Stimulated activated CD8-positive, alpha-beta memory T cell treated with anti-CD3 and anti-CD28 coated beads, Interleukin-15, amount 100 ng/mL, for 48 hours (primary cell): ENCODE data around the gene NSRP1.
A peak's percentile ranks its signal among the peaks of the same experiment; 100 is the strongest.
"Not testable (repeated sequence)": the region's sequence is repeated elsewhere in the genome, so short reads cannot be mapped to it uniquely, and the experiment has no call there.

Experiments
- DNase-seq, 2 donors: peaks; one replicate each; pipeline ENCODE4 v3.0.0-alpha.2; 2020; ENCODE audit warnings: low read depth in 2 of 2

NSRP1 gene

DNA sequence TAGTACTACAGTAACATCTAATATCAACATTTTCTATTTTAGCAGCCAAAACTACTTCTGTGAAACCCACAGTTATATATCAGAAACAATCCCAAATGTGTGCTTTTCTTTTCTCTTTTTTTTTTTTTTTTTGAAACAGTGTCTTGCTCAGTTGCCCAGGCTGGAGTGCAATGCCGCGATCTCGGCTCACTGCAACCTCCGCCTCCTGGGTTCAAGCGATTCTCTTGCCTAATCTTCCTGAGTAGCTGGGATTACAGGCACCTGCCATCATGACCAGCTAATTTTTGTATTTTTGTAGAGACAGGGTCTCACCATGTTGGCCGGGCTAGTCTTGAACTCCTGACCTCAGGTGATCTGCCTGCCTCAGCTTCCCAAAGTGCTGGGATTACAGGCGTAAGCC, 2.0 kb downstream of the NSRP1 start:
- DNase-seq = not testable (repeated sequence)

DNA sequence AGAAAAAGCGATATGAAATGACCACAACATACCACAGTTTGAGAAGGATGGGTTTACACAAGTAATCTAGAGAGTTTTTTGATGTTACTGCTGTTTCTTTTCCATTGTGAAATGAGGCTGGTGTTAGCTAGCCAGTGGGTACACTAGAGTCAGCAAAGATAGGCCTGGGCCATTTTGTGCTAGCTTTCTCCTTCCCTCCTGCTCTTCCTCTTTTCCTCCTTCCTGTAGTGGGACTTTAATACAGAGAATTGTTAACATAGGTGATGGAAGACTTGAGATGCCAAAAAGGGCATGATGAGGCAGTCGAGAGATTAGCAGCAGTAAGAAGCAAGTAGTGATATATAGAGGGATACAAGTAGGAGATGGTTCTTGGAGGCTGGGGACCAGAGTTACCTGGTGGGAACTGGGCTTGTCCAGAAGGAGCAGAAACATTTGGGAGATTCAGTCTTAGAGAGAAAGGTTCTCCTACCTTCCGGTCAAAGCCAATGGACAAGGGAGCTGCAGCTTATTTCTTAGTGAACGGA, 7.7 kb downstream of the NSRP1 start:
- no peak for DNase-seq

DNA sequence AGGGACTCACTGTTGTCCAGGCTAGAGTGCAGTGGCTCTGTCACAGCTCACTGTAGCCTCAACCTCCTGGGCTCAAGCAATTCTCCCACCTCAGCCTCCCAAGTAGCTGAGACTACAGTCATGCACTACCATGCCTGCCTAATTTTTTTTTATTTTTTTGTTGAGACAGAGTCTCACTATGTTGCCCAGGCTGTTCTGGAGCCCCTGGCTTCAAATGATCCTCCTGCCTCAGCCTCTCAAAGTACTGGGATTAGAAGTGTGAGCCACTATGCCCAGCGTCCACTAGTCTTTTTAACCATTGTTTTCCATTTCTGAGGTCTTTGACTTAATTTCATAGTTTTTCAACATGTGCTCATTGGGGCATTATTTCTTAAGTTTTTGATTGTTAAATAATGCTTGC, 13.5 kb downstream of the NSRP1 start:
- DNase-seq = no peak

DNA sequence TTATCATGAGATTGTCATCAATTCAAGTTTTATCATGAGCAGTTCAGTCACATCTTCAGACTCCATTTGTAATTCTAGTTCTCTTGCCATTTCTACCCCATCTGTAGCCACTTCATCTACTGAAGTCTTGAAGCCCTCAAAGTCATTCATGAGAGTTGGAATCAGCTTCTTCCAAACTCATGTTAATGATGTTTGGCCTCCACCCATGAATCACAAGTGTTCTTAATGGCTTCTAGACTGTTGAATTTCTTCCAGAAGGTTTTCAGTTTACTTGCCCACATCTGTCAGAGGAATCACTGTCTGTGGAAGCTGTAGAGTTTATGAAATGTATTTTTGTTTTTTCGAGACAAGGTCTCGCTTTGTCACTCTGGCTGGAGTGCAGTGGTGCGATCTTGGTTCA, 16.0 kb downstream of the NSRP1 start:
- no peak for DNase-seq

DNA sequence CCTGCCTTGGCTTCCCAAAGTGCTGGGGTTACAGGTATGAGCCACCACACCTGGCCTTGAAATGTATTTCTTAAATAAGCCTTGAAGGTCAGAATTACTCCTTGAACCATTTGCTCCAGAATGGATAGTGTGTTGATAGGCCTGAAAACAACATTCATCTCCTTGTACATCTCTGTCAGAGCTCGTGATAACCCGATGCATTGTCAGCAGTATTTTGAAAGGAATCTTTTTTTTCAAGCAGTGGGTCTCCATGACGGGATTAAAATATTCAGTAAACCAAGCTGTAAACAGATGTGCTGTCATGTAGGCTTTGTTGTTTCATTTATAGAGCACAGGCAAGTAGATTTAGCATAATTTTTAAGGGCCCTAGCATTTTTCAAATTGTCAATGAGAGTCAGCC, 16.6 kb downstream of the NSRP1 start:
- no peak for DNase-seq

DNA sequence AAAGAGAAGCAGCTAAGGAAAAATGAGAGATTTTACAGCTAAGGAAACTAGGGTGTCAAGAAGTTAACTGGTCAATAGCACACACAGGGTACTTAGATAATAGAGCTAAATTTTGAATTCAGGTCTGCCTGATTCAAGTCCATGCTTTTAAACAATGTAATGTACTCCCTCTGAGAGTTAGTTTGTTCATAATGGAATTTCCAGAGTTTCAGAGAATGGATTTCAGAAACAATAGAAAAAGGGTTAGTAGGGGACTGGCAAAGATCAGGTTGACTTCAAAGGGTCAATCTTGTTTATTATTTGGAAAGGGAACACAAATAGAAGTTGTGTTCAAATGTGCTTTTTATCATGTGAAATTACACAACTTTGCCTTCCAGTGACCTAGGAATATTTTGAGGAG, 17.9 kb downstream of the NSRP1 start:
- DNase-seq = no peak

DNA sequence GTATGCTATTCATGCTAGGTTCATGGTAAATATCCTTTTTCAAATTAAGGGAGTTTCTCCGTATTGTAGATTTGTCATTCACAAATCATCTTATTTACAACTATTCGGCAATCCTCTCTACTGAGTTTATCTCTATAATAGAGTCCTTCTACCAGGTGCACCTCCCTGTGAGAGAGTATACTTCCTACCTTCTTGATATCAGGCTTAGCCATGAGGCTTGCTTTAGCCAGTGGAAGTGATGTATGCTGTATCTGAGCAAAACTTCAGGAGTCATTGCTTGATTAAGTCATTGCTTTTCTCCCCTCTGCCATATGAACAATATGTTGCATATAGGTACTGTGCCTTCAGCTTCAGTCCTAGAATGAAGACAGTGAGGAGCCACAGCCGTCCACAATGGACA, 20.5 kb downstream of the NSRP1 start:
- no peak for DNase-seq

DNA sequence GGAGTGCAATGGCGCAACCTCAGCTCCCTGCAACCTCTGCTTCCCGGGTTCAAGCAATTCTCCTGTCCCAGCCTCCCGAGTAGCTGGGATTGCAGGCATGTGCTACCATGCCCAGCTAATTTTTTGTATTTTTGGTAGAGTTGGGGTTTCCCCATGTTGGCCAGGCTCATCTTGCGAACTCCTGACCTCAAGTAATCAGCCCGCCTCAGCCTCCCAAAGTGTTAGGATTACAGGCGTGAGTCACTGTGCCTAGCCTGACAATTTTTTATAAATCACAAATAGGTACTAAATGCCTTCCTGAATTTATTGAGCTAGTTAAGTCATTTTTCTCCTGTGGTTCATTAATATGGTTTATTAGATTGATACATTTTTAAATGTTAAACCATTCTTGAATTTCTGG, 31.2 kb downstream of the NSRP1 start:
- not testable (repeated sequence) for DNase-seq

DNA sequence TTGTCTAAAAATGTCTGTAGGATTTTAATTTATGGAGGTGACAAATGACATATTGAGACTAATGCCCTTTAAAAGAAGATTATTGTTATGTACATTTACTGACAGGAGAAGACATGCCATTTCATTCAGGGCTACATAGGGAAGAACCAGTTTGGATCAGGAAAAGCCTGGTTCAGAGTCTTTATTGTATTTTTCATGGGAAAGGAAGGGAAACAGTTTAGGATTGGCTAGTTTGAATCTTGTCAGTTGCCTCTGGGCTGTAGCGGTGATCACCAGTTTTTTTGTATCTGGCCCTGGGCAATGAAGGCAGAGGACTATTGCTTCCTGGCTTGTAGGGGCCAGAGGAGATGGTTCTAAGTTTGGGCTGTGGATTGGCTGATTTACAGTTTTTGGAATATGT, 31.8 kb downstream of the NSRP1 start:
- no peak for DNase-seq

DNA sequence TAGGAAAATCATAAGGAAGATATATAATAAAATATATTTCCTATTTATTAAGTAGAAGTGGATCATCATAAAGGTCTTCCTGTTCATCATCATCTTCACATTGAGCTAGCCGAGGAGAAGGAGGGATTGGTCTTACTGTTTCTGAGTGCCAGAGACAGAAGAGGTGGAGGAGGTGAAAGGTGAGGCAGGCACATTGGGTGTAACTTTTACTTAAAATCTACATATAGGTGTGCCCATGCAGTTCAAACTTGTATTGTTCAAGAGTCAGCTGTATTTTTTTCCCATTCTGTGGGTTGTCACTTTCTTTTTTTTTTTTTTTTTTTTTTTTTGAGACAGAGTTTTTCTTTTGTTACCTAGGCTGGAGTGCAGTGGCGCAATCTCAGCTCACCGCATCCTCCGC, 34.9 kb downstream of the NSRP1 start:
- DNase-seq = no peak

DNA sequence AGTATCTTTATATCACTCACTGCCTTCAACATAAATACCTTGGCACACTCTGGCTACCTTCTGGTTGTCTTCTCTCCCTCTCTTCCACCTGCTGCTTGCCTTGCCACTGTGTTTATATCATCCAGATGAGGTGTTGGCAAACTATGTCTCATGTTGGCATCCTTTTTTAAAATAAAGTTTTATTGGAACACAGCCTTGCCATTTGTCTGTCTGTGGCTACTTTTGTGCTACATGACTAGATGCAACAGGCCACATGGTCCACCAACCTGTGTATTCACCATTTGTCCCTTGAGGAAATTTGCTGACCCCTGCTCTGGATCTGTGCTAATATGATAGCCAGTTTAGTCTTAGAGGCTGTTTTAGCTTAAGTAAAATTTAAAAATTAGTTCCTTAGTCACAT, 36.8 kb downstream of the NSRP1 start:
- DNase-seq = no peak

DNA sequence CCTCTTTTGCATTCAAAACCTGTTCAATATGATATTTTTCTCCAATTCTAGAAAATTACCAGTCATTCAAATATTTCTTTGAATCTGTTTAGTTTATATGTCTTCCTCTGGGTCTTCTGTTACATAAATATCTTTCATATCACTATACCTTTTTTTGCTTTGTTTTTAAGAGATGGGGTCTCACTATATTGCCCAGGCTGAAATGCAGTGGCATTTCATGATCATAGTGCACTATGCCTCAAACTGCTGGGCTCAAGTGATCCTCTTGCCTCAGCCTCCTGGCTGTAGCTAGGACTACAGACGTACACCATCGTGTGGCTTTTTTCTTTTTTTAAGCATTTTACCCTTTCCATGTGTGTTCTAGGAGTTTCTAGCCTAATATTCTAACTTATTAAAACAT, 38.8 kb downstream of the NSRP1 start:
- DNase-seq = no peak

DNA sequence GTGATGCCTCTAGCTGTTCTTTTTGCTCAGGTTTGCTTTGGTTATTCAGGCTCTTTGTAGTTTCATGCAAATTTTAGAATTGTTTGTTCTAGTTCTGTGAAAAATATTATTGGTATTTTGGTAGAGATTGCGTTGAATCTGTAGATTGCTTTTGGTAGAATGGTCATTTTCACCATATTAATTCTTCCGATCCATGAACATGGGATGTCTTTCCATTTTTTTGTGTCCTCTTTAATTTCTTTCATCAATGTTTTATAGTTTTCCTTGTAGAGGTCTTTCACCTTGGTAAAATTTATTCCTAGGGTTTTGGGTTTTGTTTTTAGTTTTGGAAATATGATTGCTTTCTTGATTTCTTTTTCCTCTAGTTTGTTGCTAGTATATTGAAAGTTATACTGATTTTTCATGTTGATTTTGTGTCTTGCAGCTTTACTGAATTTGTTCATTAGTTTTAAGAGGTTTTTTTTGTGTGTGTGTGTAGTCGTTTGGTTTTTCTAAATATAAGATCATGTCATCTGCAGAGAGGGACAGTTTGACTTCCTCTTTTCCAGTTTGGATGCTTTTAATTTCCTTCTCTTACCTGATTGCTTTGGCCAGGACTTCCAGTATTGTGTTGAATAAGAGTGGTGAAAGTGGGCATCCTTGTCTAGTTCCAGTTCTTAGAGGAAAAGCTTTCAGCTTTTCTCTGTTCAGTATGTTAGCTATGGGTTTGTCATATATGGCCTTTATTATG, 42.4 kb downstream of the NSRP1 start:
- DNase-seq = no peak

DNA sequence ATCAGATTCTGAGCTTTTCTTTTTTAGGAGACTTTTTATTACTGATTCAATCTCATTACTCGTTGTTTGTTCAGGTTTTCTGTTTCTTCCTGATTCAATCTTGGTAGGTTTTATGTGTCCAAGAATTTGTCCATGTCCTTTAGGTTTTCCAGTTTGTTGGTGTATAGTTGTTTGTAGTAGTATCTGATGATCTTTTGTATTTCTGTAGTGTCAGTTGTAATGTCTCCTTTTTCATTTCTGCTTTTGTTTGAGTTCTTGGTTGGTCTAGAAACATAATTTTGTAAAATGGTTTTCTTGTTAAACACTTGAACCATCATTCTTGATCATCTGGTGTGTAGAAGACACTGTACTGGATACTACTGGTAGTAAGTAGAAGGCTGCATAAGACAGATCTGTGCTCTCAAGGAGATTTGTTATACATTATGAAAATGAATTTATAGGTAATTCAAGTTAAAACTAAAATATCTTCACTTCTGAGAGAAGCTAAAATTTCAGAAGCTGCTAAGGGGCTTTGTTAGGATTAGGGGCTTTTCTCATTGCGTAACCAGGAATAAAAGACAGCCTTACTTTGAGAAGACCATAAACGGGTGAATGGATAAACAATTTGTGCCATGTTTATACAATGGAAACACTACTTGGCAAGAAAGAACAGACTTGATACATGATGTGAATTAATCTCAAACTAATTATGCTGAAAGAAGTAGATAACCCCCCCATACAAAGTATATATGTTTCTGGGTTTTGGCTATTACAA, 44.0 kb downstream of the NSRP1 start:
- no peak for DNase-seq

DNA sequence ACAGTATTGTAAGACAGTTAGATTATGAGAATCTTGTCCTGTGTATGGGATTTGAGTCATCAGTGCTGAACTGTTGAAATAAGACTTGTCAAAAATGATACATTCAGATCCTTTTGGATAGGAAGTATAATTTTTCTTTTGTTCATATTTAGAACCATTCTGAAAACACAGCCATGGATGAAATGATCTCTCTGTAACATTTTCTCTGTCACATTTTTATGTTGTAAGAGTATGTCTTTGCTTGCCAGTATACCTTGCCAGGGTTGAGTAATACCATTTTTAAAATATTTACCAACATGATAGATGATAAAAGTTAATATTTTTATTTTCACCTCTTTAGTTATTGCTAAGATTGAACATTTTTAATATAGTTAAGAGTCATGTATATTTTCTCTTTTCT, 45.0 kb downstream of the NSRP1 start:
- no peak for DNase-seq

DNA sequence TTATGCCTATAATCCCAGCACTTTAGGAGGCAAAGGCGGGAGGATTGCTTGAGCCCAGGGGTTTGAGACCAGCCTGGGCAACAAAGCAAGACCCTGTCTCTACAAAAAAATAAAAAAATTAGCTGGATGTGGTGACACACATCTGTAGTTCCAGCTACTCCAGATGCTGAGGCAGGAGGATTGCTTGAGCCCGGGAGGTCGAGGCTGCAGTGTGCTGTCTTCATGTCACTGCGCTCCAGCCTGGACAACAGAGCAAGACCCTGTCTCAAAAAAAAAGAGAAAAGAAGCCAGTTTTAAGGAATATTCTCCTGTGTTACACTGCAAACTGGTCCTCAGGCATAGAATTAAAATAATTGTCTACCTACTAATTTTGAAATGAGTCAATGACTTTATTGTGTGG, 47.9 kb downstream of the NSRP1 start:
- DNase-seq = no peak

DNA sequence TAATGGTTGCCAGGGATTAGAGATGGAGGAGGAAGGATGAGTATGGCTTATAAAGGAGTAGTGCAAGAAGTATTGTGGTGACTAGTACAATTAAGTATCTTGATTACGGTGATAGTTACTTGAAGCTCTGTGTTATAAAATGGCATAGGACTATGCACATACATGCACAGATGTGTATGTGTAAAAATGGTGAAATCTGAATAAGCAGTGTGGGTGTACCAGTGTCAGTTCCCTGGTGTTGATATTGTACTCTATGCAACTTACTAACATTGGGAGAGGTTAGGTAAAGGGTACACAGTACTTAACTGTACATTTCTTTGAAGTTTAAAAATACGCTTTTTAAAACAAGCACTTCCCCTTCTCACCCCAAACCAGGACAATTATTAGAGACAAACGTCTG, 48.5 kb downstream of the NSRP1 start:
- DNase-seq = no peak

DNA sequence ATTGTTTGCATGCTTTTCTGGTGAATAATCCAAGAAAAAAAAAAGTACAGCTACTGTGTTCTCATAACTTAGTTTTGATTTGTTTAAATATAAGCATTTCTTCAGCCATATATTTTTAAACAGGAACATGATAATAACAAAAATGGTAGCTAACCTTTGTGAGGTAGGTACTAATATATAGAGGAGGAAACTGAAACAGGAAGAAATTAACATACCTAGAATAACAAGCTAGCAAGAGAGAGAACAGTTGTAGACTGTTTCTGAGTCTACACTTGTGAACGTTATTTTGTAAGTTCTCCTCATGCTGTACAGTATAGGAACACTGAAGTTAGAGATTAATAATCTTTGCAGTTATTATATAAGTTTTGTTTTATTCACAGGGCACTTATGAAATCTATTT, 49.3 kb downstream of the NSRP1 start:
- no peak for DNase-seq

DNA sequence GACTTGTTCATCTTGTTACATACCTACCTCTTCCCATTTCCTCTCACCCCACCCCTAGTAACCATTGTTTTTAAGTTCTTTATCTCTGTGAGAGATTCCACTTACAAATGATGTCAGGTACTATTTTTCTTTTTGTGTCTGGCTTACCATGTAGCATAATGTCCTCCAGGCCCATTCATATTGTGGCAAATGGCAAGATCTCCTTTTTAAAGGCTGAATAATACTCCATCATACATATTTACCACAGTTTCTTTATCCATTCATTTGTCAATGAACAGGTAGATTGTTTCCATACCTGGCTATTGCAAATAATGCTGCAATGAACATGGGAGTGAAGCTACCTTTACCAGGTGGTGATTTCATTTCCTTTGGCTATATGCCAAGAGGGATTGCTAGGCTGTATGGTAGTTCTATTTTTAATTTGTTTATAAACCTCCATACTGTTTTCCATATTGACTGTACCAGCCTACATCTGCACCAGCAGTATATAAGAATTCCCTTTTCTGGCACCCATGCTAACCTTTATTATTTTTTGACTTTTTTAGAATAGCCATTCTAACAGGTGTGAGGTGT, 53.9 kb downstream of the NSRP1 start:
- no peak for DNase-seq

DNA sequence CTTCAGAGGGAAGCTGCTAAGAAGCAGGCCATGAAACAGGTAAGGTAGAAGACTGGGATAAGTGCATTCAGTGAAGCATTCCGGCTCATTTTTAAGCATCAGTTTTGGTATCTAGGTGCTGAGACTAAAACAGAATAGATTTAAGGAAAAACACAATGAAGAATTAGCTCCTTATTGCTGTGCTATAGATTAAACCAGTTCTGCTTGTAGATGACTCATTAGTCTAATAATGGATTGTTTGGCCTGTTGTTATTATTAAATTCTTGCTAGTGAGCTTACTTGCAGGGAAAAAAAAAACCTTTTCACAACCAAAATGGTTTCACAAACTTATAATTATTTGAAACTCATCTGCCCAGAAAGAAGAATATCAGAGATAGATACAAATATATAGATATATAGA, 55.9 kb downstream of the NSRP1 start:
- no peak for DNase-seq

DNA sequence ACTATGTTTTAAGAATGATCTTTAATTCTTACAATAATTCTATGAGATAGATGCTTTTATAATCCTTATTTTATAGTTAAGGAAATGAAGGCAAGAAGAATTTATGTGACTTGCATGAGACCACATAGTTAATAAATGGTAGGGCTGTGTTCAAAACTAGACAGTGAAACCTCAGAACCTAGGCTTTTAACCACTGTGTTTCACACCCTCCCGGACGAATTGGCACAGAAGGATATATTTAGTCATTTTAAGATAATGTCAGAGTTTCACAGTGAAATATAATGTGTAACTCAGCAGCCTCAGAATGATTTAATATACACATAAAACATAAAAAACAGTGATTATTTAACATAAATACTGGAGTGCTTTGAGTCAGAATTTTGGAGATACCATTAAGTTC, 57.0 kb downstream of the NSRP1 start:
- peak in 1 of 2 donors; percentile 19 for DNase-seq

DNA sequence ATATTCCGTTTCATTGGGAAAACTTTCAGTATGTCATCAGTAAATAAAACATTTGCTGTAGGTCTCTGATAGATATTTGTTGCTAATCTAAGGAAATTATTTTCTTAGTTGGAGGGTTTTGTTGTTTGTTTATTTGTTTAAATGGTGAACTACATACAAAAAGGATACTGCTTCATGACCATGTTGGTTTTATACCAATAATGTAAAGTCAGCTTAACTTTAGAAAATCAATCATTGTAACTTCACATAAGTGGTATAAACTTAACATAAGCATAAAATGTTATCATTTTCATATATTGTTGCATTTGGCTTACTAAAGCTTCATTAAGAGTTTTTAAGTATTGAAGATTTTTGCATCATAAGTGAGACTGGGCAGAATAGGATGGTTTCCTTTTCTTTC, 57.9 kb downstream of the NSRP1 start:
- no peak for DNase-seq

DNA sequence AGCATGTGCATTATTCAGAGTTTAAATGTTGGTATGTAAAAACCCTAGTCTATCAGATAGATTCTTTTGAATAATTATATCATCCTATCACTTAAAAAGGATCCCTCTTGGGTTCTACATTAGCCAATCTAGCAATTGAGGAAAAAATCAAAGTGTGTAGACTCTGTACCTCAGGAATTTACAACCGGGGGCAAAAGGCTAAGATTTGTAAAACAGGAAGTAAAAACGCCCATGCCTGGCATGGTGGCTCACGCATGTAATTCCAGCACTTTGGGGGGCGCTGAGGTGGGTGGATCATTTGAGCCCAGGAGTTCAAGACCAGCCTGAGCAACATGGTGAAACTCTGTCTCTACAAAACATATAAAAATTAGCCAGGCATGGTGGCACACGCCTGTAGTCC, 60.2 kb downstream of the NSRP1 start:
- DNase-seq = no peak
